ENCODE data around the gene OCRL. TPM values are rescaled to one million over a fixed set of nuclear protein-coding genes. Genes with fewer than 3 reads are reported as not detected.

The OCRL gene
- total RNA-seq, 1 experiment from 2014 or later: 24.2 TPM

- H3K27ac Mint-ChIP-seq (ENCODE audit: unreplicated experiment): peak overlapping the region; percentile 83
Observed at GRCh38 chrX:129586446-129586845, 46.4 kb downstream of the OCRL start.

GRCh38 chrX:129590596-129590995, 50.5 kb downstream of the OCRL start:
- Histone ChIP-seq H3K36me3 (ENCODE audit: control insufficient read depth, insufficient read depth, low read length) (no peaks in the 10 kb centered on the region; the same call in 1 of the 2 replicates), H3K4me3 (ENCODE audit: low read depth, low read length) (no peak overlapping the region), H3K9me3 (no peaks in the 10 kb centered on the region), H3K27me3 (replicated peaks; ENCODE audit: control insufficient read depth, insufficient read depth, low read length) (no peaks in the 10 kb centered on the region), H3K4me1 (peaks cover 15% of the 10 kb centered on the region)
- Mint-ChIP-seq H3K27ac (ENCODE audit: unreplicated experiment) (no peak overlapping the region), H3K27me3 (ENCODE audit: insufficient read depth, unreplicated experiment) (no peaks in the 10 kb centered on the region), H3K36me3 (ENCODE audit: insufficient read depth, unreplicated experiment) (peaks cover 10% of the 10 kb centered on the region), H3K4me3 (ENCODE audit: unreplicated experiment) (no peak overlapping the region), H3K9me3 (ENCODE audit: unreplicated experiment) (no peaks in the 10 kb centered on the region), H3K4me1 (ENCODE audit: low read depth, unreplicated experiment) (peaks cover 9% of the 10 kb centered on the region)
- CTCF ChIA-PET: no interaction called here
- DNase-seq: no peak
- POLR2A ChIA-PET: no interaction called here
- TSS peak; percentile 35 for BruUV-seq (replicated peaks)
- intact Hi-C loops (cut with micrococcal nuclease; ENCODE audit: unreplicated experiment): no loop called here
- TF ChIP-seq, protein P1, sequence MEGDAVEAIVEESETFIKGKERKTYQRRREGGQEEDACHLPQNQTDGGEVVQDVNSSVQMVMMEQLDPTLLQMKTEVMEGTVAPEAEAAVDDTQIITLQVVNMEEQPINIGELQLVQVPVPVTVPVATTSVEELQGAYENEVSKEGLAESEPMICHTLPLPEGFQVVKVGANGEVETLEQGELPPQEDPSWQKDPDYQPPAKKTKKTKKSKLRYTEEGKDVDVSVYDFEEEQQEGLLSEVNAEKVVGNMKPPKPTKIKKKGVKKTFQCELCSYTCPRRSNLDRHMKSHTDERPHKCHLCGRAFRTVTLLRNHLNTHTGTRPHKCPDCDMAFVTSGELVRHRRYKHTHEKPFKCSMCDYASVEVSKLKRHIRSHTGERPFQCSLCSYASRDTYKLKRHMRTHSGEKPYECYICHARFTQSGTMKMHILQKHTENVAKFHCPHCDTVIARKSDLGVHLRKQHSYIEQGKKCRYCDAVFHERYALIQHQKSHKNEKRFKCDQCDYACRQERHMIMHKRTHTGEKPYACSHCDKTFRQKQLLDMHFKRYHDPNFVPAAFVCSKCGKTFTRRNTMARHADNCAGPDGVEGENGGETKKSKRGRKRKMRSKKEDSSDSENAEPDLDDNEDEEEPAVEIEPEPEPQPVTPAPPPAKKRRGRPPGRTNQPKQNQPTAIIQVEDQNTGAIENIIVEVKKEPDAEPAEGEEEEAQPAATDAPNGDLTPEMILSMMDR (IDR thresholded peaks at IDR 0.05; ENCODE audit: insufficient read depth in 1 of 2, low read depth in 1 of 2, low read length in 1 of 2, severe bottlenecking in 1 of 2, unreplicated experiment in 1 of 2): no peak

More at GRCh38 chrX:129586446-129586845, 46.4 kb downstream of the OCRL start:
- H3K9me3 Mint-ChIP-seq (ENCODE audit: unreplicated experiment): no peaks in the 10 kb centered on the region
- no peaks in the 10 kb centered on the region for H3K9me3 ChIP-seq
- peaks cover 28% of the 10 kb centered on the region for H3K4me1 ChIP-seq
- H3K4me1 Mint-ChIP-seq (ENCODE audit: low read depth, unreplicated experiment): peaks cover 14% of the 10 kb centered on the region
- H3K4me3 ChIP-seq (ENCODE audit: low read depth, low read length): no peak overlapping the region
- H3K27me3 ChIP-seq (replicated peaks; ENCODE audit: control insufficient read depth, insufficient read depth, low read length): no peaks in the 10 kb centered on the region
- ChIA-PET POLR2A (no interaction called here), CTCF (no interaction called here)
- intact Hi-C loops (cut with micrococcal nuclease; ENCODE audit: unreplicated experiment): no loop called here
- no peaks in the 10 kb centered on the region; the same call in 1 of the 2 replicates for H3K36me3 ChIP-seq (ENCODE audit: control insufficient read depth, insufficient read depth, low read length)
- peak overlapping the region; percentile 38 for H3K4me3 Mint-ChIP-seq (ENCODE audit: unreplicated experiment)
- no peak for DNase-seq
- TF ChIP-seq, protein P1 (IDR thresholded peaks at IDR 0.05; ENCODE audit: insufficient read depth in 1 of 2, low read depth in 1 of 2, low read length in 1 of 2, severe bottlenecking in 1 of 2, unreplicated experiment in 1 of 2): no peak
- no peaks in the 10 kb centered on the region for H3K27me3 Mint-ChIP-seq (ENCODE audit: insufficient read depth, unreplicated experiment)
- H3K36me3 Mint-ChIP-seq (ENCODE audit: insufficient read depth, unreplicated experiment): peaks cover 4% of the 10 kb centered on the region
- no TSS peak for BruUV-seq (replicated peaks)

DNA sequence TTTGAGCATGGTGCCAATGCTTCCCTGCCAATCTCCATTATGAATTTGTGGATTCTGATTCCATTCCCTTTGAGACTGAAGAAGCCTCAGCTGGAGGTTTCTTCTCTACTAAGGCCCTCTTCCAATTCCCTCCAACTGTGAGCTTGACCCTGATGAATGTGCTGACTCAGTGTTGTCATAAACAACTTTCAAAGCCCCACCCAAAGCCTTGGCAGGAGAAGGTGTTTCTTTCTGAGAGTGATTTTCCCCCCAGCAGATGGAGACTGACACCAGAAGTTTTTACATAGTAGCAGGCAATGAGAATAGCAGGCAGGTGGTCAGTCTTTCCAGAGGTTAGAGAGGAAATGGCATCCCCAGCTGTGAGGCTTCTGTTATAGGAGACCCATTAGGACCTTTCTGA, 53.1 kb downstream of the OCRL start:
- no peaks in the 10 kb centered on the region for H3K9me3 ChIP-seq
- Mint-ChIP-seq H3K27ac (ENCODE audit: unreplicated experiment) (no peak overlapping the region), H3K9me3 (ENCODE audit: unreplicated experiment) (no peaks in the 10 kb centered on the region), H3K4me3 (ENCODE audit: unreplicated experiment) (no peak overlapping the region), H3K4me1 (ENCODE audit: low read depth, unreplicated experiment) (no peaks in the 10 kb centered on the region), H3K36me3 (ENCODE audit: insufficient read depth, unreplicated experiment) (peaks cover 5% of the 10 kb centered on the region), H3K27me3 (ENCODE audit: insufficient read depth, unreplicated experiment) (no peaks in the 10 kb centered on the region)
- no peaks in the 10 kb centered on the region for H3K4me1 ChIP-seq
- DNase-seq: no peak
- H3K36me3 ChIP-seq (ENCODE audit: control insufficient read depth, insufficient read depth, low read length): no peaks in the 10 kb centered on the region; the same call in 1 of the 2 replicates
- TF ChIP-seq, protein P1 (IDR thresholded peaks at IDR 0.05; ENCODE audit: insufficient read depth in 1 of 2, low read depth in 1 of 2, low read length in 1 of 2, severe bottlenecking in 1 of 2, unreplicated experiment in 1 of 2): no peak
- CTCF ChIA-PET: no interaction called here
- POLR2A ChIA-PET: no interaction called here
- intact Hi-C loops (cut with micrococcal nuclease; ENCODE audit: unreplicated experiment): no loop called here
- BruUV-seq (replicated peaks): no TSS peak
- H3K27me3 ChIP-seq (replicated peaks; ENCODE audit: control insufficient read depth, insufficient read depth, low read length): no peaks in the 10 kb centered on the region
- no peak overlapping the region for H3K4me3 ChIP-seq (ENCODE audit: low read depth, low read length)
